Activated T-helper 1 cell treated with anti-CD3 and anti-CD28 coated beads, Interleukin-12 subunit alpha, Interleukin-12 subunit beta, Interleukin-2, Interleukin-4 antibody, amounts not matched to agents 30 ng/mL and 10 ng/mL and 1 ng/mL, durations not matched to agents 14 hours and 24 hours and 36 hours (primary cell): Measurements from ENCODE around the gene TSGA10IP. TPM values are rescaled to one million over a fixed set of nuclear protein-coding genes. Genes with fewer than 3 reads are reported as not detected.

Source experiments
- DNase-seq: peaks from one replicate; pipeline ENCODE4 v3.0.0; 2021; ENCODE audit warnings: low spot score
- H3K27ac Mint-ChIP-seq: one replicate; pipeline ENCODE4 v1.8.0; 2021; ENCODE audit warnings: mild to moderate bottlenecking, mixed read lengths
- H3K27me3 Mint-ChIP-seq: one replicate; pipeline ENCODE4 v1.8.0; 2022; ENCODE audit warnings: mild to moderate bottlenecking, moderate library complexity, mixed read lengths; ENCODE audit not compliant: insufficient read depth
- H3K36me3 Mint-ChIP-seq: one replicate; pipeline ENCODE4 v1.8.0; 2021; ENCODE audit warnings: low read depth, mixed read lengths
- H3K4me1 Mint-ChIP-seq: one replicate; pipeline ENCODE4 v1.8.0; 2021; ENCODE audit warnings: low read depth, mixed read lengths
- H3K4me3 Mint-ChIP-seq: one replicate; pipeline ENCODE4 v1.8.0; 2021; ENCODE audit warnings: mild to moderate bottlenecking, moderate library complexity, mixed read lengths
- H3K9me3 Mint-ChIP-seq: one replicate; pipeline ENCODE4 v1.8.0; 2021; ENCODE audit warnings: mixed read lengths
- intact Hi-C: fragments of 100-400 bp; cut with micrococcal nuclease; formaldehyde crosslinking; loops from one replicate; pipeline ENCODE4 v1.15.1; 2024
- total RNA-seq: library from RNA; stranded (reverse); gene quantifications from 2 replicates; pipeline ENCODE4 v1.2.3, GENCODE V29; 2022

Gene TSGA10IP
- total RNA-seq, 1 donor from 2014 or later, result not detected

DNA sequence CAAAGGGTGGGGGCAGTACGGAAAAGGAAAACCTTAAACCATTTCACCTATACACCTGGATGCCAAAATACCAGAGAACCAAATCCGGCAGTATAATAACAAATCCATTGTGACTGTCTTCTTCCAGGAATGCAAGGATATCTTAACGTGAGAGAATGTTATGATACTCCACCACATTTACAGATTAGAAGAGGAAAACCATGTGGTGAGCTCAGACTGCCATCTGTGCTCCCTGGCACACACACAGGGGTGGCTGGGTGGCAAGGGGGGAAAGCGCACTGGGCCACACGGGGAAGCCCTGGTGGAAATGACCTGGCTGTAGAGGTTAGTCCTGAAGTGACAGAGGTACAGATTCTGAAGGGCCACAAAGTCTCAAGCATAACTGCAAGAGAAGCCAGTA is 46.8 kb downstream of the TSGA10IP start:
- H3K4me3 Mint-ChIP-seq, result no peak overlapping the region
- H3K27ac Mint-ChIP-seq, result no peak overlapping the region

DNA sequence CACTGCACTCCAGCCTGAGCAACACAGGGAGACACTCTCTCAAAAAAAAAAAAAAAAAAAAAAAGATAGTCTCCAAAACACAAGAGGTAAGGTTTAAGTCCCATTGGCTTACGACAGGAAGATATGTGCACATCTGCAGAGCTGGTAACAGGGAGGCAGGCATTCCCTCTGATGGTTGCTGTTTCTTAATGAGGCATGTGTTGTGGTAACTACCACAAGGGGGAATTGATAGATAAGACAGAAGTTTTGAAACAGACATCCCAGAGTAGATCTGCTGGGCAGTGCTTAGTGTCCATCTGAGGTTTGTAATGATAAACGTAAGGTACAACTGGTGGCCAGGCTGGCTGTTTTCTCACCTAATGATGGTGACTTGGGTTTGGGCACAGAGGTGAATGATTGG is 52.0 kb downstream of the TSGA10IP start:
- Mint-ChIP-seq H3K27ac (peak overlapping the region; percentile 49), H3K4me1 (peaks cover 19% of the 10 kb centered on the region), H3K9me3 (no peaks in the 10 kb centered on the region), H3K27me3 (no peaks in the 10 kb centered on the region), H3K36me3 (peaks cover 41% of the 10 kb centered on the region), H3K4me3 (peak overlapping the region; percentile 5)
- intact Hi-C loops, result no loop called here
- DNase-seq, result no peak

More for the DNA sequence above, 46.8 kb downstream of the TSGA10IP start:
- Mint-ChIP-seq H3K4me1 (peaks cover 8% of the 10 kb centered on the region), H3K36me3 (peaks cover 11% of the 10 kb centered on the region), H3K9me3 (no peaks in the 10 kb centered on the region), H3K27me3 (no peaks in the 10 kb centered on the region)
- intact Hi-C loops, result no loop called here
- DNase-seq, result no peak

DNA sequence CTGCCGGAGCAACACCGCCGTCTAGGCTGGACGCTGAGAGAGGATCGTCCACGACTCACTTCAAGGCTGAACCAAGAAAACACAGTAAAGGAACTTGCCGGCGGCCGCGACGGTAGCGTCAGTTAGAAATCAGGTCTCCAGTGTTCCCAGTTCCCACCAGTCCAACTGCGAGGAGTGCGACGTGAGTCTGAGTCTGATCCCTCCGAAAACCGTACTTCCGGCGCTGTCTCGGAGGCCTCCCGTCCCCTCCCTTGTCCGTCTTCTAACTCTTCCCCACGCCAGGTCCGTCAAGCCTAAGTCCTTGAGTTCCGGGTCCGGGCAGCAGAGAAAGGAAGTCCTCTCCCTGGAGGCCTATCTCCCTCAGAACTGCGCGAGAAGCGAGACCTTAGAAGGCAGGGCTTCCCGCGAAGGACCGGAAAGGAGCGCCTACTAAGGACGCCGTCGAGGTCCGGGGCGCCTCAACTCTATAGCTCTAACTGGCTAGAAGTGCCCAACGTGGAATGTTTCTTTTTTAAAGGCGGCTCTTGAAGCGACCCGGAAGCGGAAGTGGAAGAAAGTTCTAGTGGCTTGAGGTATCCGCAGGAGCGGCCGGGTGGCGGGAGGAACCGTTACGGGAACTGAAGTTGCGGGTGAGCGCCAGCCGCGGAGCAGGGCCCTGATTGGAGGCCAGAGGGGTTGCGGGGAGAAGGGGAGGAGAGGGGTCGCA is 56.8 kb downstream of the TSGA10IP start, which contains the start of the genes BANF1 and EIF1AD:
Gene BANF1, plus strand, starts transcription at position 562 of the 706 bp plus-strand sequence. CDS start 748 bp downstream, outside the sequence.
Gene EIF1AD, minus strand, starts transcription at position 216 of the 706 bp plus-strand sequence. CDS start 1,768 bp downstream, outside the sequence.
- Mint-ChIP-seq H3K4me3 (peak within 1 kb of the TSS; percentile 99), H3K4me1 (peaks cover 26% of the 10 kb centered on the region), H3K27ac (peak within 1 kb of the TSS; percentile 99), H3K36me3 (peaks cover 49% of the 10 kb centered on the region), H3K27me3 (no peaks in the 10 kb centered on the region), H3K9me3 (no peaks in the 10 kb centered on the region)
- intact Hi-C loops, result loop anchor here (1.0 to 5.0 kb wide), 19 partner anchors 13 to 670 kb away; partner anchors contain the start of genes AP5B1, C11orf68, DPF2 and DRAP1
- peak; percentile 93 for DNase-seq

DNA sequence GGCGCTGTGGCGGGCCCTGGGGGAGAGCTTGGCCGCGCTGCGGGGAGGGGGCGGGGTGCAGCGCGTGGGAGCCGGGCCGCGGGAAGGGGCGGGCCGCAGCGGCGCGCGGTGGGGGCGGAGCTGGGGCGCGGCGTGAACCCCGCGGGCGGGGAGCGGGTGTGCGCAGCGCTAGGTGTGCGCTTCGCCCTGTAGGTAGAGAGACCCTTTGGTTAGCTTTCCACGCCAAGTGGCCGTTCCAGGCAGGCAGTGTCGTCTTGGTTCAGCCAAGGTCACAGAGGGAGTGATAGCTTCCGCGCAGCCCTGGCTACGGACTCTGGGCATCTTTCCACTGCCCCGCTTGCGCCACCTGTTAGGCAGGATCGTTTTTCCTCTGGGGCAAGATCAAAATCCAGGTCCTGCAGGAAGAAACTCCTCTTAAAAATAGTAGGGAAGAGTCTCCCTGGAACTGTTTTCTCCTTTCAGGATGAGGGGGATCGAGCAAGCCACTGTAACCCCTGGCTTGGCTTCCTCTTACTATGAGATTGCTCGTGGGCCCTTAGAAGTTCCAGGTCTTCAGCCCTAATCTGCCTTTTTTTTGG is 57.5 kb downstream of the TSGA10IP start:
- Mint-ChIP-seq H3K27me3 (no peaks in the 10 kb centered on the region), H3K36me3 (peaks cover 42% of the 10 kb centered on the region)
- DNase-seq, result no peak

DNA sequence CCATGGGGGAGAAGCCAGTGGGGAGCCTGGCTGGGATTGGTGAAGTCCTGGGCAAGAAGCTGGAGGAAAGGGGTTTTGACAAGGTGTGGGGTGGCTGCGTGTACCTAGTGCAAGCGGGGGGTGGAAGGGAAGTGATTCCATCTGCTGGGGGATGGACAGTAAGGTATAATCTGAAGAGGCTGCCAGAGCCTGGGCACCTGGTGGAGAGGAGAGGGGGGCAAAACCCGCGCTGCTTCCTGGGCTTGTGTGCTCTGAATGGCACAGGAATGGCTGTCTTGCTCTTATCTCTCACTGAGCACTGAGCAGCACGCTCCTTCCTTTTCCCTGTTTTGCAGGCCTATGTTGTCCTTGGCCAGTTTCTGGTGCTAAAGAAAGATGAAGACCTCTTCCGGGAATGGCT is 58.0 kb downstream of the TSGA10IP start:
- peak overlapping the region; percentile 99 for H3K4me3 Mint-ChIP-seq
- H3K27ac Mint-ChIP-seq, result peak overlapping the region; percentile 78
- H3K9me3 Mint-ChIP-seq, result no peaks in the 10 kb centered on the region
- intact Hi-C loops, result loop anchor here (2.0 to 5.0 kb wide), 6 partner anchors 42 to 671 kb away; partner anchors contain the start of genes DPF2, KAT5, RAB1B and RELA
- H3K36me3 Mint-ChIP-seq, result peaks cover 37% of the 10 kb centered on the region
- DNase-seq, result no peak
- H3K27me3 Mint-ChIP-seq, result no peaks in the 10 kb centered on the region
- H3K4me1 Mint-ChIP-seq, result peaks cover 26% of the 10 kb centered on the region

More for the DNA sequence above, 57.5 kb downstream of the TSGA10IP start:
- peak overlapping the region; percentile 99 for H3K27ac Mint-ChIP-seq
- intact Hi-C loops, result loop anchor here (1.0 to 5.0 kb wide), 19 partner anchors 13 to 670 kb away; partner anchors contain the start of genes AP5B1, C11orf68, DPF2 and DRAP1
- peaks cover 26% of the 10 kb centered on the region for H3K4me1 Mint-ChIP-seq
- no peaks in the 10 kb centered on the region for H3K9me3 Mint-ChIP-seq
- peak overlapping the region; percentile 99 for H3K4me3 Mint-ChIP-seq

DNA sequence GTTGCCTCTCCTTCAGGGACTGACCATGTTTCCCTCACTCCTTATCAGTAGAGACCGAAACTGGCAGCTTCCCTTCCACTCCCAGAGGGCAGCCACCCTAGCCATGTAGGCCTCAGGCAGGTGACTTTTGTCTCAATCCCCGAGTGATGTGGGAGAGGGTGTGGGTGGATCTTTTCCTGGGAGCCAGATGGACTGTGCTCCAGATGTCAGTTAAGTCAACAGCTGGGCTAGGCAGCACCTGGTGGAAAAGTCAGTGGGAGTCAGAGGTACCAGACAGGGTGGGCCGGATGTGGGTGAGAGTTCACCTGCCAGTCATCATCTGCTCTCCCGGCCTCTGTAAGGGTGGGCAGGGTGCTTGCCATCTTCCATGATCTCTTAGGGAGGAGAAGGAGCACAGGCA is 58.9 kb downstream of the TSGA10IP start:
- DNase-seq, result no peak
- no peaks in the 10 kb centered on the region for H3K9me3 Mint-ChIP-seq
- peaks cover 20% of the 10 kb centered on the region for H3K4me1 Mint-ChIP-seq
- peaks cover 28% of the 10 kb centered on the region for H3K36me3 Mint-ChIP-seq
- peak overlapping the region; percentile 99 for H3K4me3 Mint-ChIP-seq
- H3K27ac Mint-ChIP-seq, result peak overlapping the region; percentile 26
- H3K27me3 Mint-ChIP-seq, result no peaks in the 10 kb centered on the region
- intact Hi-C loops, result loop anchor here (5.0 kb wide), 4 partner anchors 128 to 672 kb away; partner anchors contain the start of genes DPF2, KAT5 and RAB1B

DNA sequence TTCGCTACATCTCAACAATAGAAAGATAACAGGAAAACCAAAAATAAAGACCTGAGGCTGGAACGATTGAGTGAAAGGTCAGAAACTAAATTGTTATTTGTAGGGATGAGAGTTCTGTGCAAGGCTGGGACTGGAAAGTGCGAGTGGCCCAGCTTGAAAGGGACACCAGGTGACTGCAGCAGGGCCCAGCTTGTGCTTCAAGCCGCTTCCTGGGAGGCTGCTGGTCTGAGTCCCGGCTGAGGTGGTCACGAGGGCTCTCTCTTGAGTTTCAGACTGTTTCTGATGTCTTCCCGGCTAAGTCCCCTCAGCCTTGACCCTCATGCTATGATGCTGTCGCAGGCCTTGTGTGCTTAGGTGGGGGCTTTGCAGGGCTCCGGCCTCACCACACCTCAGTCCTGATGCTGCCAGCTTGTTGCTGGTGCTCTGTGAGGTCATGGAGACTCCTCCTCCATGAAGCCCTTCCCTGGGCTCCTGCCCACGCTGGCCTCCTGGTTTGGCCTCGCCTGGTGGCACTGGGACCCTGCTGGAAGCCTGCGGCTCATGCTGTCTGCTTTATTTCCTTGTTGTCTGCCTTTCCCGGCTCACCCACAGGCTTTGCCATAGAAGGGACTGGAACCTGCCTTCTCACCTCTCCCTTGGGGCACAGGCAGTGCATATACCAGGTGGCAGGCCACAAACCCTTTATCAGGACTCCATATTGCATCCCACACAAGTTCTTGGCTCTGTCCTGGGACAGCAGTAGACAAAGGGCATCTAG is 61.0 kb downstream of the TSGA10IP start:
- Mint-ChIP-seq H3K4me3 (peak overlapping the region; percentile 34), H3K27me3 (peaks cover 10% of the 10 kb centered on the region), H3K27ac (no peak overlapping the region), H3K4me1 (peaks cover 17% of the 10 kb centered on the region), H3K36me3 (peaks cover 19% of the 10 kb centered on the region), H3K9me3 (no peaks in the 10 kb centered on the region)
- DNase-seq, result no peak
- intact Hi-C loops, result no loop called here

DNA sequence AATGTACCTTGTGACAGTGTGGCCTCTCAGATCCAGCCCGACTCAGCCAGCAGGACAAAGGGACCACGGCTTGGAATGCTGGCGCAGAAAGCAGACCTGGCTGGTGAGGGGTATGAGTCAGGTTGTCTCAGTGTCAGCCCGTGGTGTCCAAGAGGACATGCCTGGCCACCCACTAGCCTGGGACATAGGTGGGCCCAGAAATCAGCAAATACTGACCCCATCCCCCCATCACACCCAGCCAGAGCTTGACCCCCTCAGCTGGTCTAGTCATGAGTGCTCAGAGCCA is 61.6 kb downstream of the TSGA10IP start:
- H3K36me3 Mint-ChIP-seq, result peaks cover 17% of the 10 kb centered on the region
- intact Hi-C loops, result no loop called here

DNA sequence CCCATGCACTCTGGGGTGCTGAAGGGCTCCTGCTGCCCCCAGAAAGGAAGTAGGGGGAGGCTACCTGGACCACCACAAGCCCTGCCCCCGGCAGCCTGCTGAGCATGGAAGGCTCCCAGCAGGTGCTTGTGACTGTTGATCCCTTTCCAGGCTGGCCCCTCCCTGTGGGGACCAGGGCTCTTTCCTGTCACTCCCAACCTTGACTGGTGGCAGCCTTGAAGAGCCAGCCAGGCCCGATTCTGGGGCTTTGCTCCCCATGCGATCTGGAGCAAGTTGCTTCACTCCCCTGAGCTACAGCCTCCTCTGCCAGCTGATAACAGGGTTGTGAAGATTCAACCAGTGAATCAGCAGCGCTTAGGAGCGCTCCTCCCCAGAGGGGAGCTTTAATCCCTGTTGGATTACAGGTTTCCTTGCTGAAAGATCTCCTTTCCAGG is 61.9 kb downstream of the TSGA10IP start:
- Mint-ChIP-seq H3K4me3 (no peak overlapping the region), H3K27me3 (peaks cover 12% of the 10 kb centered on the region), H3K9me3 (no peaks in the 10 kb centered on the region), H3K36me3 (peaks cover 13% of the 10 kb centered on the region), H3K4me1 (peaks cover 13% of the 10 kb centered on the region), H3K27ac (no peak overlapping the region)
- no peak for DNase-seq
- intact Hi-C loops, result no loop called here

More for the DNA sequence above, 61.6 kb downstream of the TSGA10IP start:
- Mint-ChIP-seq H3K9me3 (no peaks in the 10 kb centered on the region), H3K4me3 (no peak overlapping the region), H3K27me3 (peaks cover 12% of the 10 kb centered on the region), H3K4me1 (peaks cover 15% of the 10 kb centered on the region), H3K27ac (no peak overlapping the region)
- no peak for DNase-seq

DNA sequence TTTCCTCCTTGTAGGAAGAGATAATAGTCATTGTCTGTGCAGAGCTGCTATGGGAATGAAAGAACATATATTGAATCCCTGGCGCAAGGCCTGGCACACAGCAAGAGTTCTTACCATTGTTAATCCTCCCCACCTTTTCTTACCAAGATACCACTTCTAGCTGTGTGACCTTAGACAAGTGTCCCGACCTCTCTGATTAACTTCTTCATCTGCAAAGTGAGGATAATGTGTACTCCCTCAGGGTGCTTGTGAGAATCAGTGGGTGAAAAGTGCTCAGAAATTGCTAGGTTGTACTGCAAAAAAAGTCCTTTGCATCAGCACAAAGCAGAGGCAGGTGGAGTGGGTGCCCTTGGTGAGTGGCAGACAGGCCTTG is 62.8 kb downstream of the TSGA10IP start:
- Mint-ChIP-seq H3K9me3 (no peaks in the 10 kb centered on the region), H3K4me1 (peaks cover 10% of the 10 kb centered on the region), H3K36me3 (peaks cover 9% of the 10 kb centered on the region), H3K27me3 (peaks cover 16% of the 10 kb centered on the region), H3K4me3 (no peak overlapping the region), H3K27ac (no peak overlapping the region)
- intact Hi-C loops, result no loop called here
- DNase-seq, result no peak

DNA sequence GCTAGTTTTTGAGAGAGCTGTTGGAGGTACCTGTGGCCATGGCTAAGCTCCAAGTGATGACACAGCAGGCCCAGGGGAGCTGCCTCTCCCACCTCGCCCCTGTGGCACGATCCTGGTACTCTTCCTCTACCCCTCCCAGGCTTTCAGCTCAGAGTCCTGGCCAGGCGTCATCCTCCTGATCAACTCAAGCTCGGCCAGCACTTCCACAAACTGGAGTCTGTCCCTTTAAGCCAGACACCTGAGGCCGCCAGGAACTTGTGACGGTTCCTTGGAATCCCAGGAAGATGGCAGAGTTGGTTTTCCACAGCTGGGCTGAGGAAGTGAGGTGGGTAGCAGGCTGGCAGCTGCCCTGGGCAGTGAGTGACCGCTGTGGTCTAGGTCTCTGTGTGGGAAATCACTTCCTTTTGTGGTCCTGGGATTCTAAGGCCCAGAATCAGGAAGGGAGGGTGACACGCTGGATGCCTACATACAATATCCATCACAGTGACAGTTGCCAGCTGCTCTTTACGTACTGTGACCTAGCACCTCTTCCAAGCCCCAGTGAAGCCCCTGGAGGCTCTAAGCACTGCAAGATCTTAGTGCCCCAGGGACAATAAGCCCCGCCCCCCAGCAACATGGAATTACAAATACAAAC is 63.3 kb downstream of the TSGA10IP start:
- no peaks in the 10 kb centered on the region for H3K9me3 Mint-ChIP-seq
- H3K27me3 Mint-ChIP-seq, result peaks cover 20% of the 10 kb centered on the region
- H3K4me3 Mint-ChIP-seq, result no peak overlapping the region
- peaks cover 6% of the 10 kb centered on the region for H3K36me3 Mint-ChIP-seq
- H3K27ac Mint-ChIP-seq, result no peak overlapping the region
- no peak for DNase-seq
- intact Hi-C loops, result no loop called here
- peaks cover 5% of the 10 kb centered on the region for H3K4me1 Mint-ChIP-seq
